ENCODE data around the gene MEN1.

The MEN1 gene

DNA sequence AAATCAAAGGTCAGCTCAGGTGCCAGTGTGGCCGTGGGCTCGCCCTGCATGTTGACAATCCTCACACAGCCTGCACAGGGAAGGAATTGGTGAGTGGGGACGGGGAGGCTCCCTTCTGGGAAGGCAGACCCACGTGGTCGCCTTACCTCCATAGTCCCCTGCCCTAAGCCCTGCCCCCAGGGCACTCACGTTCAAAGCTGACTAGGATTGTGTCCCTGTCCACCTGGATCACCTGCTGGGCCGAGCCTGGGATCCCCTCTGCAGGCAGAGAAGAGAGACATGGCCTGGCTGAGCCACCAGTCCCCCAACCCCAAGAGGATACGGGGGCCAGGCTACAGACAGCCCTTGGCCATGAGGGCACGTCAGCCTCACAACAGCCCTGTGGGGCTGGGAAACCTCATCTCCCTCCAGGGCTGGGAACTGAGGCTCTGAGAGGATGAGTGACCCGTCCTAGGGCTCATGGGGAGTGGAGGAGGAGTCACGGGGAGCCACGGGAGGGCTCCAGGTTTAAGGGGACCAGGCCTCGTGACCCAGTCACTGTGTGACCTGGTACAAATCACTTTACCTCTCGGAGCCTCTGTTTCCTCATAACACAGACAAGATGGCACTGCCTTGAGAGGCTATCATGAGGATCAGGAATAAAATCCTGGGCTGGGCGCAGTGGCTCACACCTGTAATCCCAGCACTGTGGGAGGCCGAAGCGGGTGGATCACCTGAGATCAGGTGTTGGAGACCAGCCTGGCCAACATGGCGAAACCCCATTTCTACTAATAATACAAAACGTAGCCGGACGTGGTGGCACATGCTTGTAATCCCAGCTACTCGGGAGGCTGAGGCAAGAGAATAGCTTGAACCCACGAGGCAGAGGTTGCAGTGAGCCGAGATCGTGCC, 19.9 kb downstream of the MEN1 start:
- H2AFZ ChIP-seq (ENCODE audit: low read length, unreplicated experiment), result no peak overlapping the region
- H3K4me1 ChIP-seq (ENCODE audit: control insufficient read depth, insufficient read depth, low read length, unreplicated experiment), result no peaks in the 10 kb centered on the region
- H3K36me3 ChIP-seq (ENCODE audit: insufficient read depth, low read length), result no peaks in the 10 kb centered on the region
- no peak overlapping the region for H3K4me3 ChIP-seq (ENCODE audit: low read depth, low read length)
- no peaks in the 10 kb centered on the region for H3K27me3 ChIP-seq (ENCODE audit: insufficient read depth, low read length)
- no peaks in the 10 kb centered on the region for H3K79me2 ChIP-seq (ENCODE audit: control insufficient read depth, insufficient read depth, low read length, unreplicated experiment)
- no peak overlapping the region for H3K27ac ChIP-seq (ENCODE audit: low read depth, low read length)

DNA sequence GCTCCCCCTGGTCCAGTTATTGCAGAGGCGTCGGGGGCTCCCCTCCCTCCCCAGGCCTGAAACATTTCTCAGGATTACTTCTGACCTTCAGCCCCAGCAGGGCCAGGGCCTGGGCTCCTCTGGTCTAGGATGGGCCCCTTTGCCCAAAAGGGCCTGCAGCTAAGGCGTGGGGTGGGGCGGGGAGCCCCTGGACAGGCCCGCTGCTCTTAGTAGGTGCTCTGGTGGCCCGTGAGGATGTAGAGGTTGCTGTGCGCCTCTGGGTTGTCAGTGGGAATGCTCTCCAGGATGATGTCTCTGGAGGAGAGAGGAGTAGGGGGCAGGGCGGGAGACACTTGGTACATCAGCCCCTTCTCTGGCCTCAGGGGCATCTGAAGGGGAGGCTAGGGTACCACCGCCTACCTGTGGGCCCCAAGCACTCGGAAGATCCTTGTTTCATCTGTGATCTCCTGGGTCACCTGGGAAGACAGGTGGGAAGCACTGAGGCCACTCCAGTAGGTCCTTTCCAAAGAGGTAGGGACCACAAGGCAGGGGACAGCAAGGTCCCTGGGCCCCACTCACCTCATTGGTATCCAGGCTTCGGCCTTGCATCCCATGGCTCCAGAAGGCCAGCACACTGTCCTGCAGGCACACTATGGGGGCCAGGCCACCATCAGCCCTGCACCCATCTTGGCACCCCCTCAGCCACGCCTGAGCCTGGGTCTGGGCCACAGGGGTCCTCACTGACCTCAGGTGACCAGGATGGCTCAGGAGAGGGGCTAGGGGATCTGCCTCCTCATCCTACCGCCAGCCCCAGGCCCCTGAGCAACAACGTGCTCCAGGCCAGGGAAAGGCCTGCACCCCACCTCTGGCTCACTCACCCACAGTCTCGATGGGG, 20.8 kb downstream of the MEN1 start:
- no peaks in the 10 kb centered on the region for H3K79me2 ChIP-seq (ENCODE audit: control insufficient read depth, insufficient read depth, low read length, unreplicated experiment)
- H3K4me3 ChIP-seq (ENCODE audit: low read depth, low read length), result no peak overlapping the region
- no peaks in the 10 kb centered on the region for H3K27me3 ChIP-seq (ENCODE audit: insufficient read depth, low read length)
- no peaks in the 10 kb centered on the region for H3K4me1 ChIP-seq (ENCODE audit: control insufficient read depth, insufficient read depth, low read length, unreplicated experiment)
- H3K27ac ChIP-seq (ENCODE audit: low read depth, low read length), result no peak overlapping the region
- no peaks in the 10 kb centered on the region for H3K36me3 ChIP-seq (ENCODE audit: insufficient read depth, low read length)
- H2AFZ ChIP-seq (ENCODE audit: low read length, unreplicated experiment), result no peak overlapping the region

DNA sequence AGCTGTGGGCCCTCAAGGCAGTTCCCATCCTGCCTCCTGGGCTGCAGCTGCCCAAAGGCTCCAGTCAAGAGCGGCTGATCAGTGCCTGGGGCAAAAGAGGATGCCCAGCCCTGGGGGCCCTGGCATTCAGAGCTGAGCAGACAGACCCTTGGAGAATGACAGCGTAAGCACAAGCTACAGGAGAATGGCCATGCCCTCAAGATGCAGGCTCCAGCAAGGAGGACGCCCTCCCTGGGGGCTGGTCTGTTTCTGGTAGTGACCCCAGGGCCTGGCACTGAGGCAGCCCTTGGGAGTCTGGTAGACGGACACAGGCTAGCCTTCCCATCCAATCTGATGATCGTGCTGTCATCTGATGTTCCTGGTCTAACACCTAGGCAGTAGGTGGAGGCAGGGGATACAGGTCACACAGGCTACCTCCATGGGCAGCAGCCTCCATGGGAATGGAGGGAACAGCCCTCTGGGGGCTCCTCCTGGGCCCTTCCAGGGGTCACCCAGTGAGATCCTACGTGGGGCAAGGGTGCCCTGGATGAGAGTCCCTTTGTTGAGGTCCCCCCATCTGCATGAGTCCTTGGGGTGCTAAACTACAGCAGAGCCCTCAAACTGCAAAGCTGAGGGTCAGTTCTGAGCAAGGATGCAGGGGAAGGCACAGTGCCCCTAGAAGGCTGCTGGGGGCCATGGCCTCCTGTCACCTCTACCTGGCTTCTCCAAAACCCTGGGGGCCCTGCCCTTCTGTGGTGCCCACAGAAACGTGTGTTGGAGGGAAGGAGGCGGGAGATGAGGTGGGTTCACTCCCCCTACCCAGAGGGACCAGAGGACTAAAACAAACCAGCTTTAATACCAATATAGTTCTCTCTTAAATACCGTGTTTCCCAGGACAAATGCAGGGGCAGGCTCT, 21.8 kb downstream of the MEN1 start:
- H3K27ac ChIP-seq (ENCODE audit: low read depth, low read length), result no peak overlapping the region
- no peak overlapping the region for H3K4me3 ChIP-seq (ENCODE audit: low read depth, low read length)
- no peaks in the 10 kb centered on the region for H3K36me3 ChIP-seq (ENCODE audit: insufficient read depth, low read length)

GRCh38 chr11:64787526-64788320, 22.6 kb downstream of the MEN1 start:
- Histone ChIP-seq H3K36me3 (ENCODE audit: insufficient read depth, low read length) (no peaks in the 10 kb centered on the region), H3K79me2 (ENCODE audit: control insufficient read depth, insufficient read depth, low read length, unreplicated experiment) (no peaks in the 10 kb centered on the region), H2AFZ (ENCODE audit: low read length, unreplicated experiment) (no peak overlapping the region), H3K27ac (ENCODE audit: low read depth, low read length) (no peak overlapping the region), H3K4me3 (ENCODE audit: low read depth, low read length) (no peak overlapping the region), H3K27me3 (ENCODE audit: insufficient read depth, low read length) (no peaks in the 10 kb centered on the region), H3K4me1 (ENCODE audit: control insufficient read depth, insufficient read depth, low read length, unreplicated experiment) (no peaks in the 10 kb centered on the region)

More for the DNA sequence above, 21.8 kb downstream of the MEN1 start:
- no peak overlapping the region for H2AFZ ChIP-seq (ENCODE audit: low read length, unreplicated experiment)
- no peaks in the 10 kb centered on the region for H3K27me3 ChIP-seq (ENCODE audit: insufficient read depth, low read length)
- H3K4me1 ChIP-seq (ENCODE audit: control insufficient read depth, insufficient read depth, low read length, unreplicated experiment), result no peaks in the 10 kb centered on the region
- H3K79me2 ChIP-seq (ENCODE audit: control insufficient read depth, insufficient read depth, low read length, unreplicated experiment), result no peaks in the 10 kb centered on the region

GRCh38 chr11:64786308-64786707, 24.0 kb downstream of the MEN1 start:
- no peaks in the 10 kb centered on the region for H3K36me3 ChIP-seq (ENCODE audit: insufficient read depth, low read length)

DNA sequence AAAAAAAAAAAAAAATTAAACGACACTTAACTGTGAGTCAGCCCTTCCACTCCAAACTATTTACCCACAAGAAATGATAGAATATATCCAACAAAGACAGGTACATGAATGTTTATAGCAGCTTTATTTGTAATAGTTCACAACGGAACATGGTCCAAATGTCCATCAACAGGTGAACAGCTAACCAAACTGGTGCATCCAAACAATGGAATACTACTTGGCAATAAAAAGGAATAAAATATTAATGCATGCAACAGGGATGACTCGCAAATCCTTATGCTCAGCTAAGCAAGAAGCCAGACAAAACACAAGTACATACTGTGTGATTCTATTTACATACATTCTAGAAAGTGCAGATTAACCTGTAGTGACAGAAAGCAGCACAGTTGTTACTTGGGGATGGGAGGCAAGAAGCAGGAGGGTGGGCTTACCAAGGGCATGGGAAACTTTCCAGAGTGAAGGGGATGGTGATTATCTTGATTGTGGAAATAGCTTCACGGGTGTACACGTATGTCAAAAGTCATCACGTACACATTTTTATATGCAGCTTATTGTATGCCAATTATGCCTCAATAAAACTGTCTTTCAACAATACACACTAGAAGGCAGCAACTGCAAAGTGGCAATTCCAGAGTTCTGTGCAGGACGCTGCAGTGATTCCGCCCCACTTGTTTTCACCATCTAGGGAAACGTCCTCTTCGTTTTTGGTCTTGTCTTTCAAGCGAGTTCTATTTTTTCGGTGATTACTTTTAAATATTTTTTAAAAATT, 25.4 kb downstream of the MEN1 start:
- no peaks in the 10 kb centered on the region for H3K79me2 ChIP-seq (ENCODE audit: control insufficient read depth, insufficient read depth, low read length, unreplicated experiment)
- H3K27ac ChIP-seq (ENCODE audit: low read depth, low read length), result no peak overlapping the region
- H3K4me3 ChIP-seq (ENCODE audit: low read depth, low read length), result no peak overlapping the region
- no peaks in the 10 kb centered on the region for H3K27me3 ChIP-seq (ENCODE audit: insufficient read depth, low read length)
- no peak overlapping the region for H2AFZ ChIP-seq (ENCODE audit: low read length, unreplicated experiment)
- no peaks in the 10 kb centered on the region for H3K36me3 ChIP-seq (ENCODE audit: insufficient read depth, low read length)
- H3K4me1 ChIP-seq (ENCODE audit: control insufficient read depth, insufficient read depth, low read length, unreplicated experiment), result no peaks in the 10 kb centered on the region

More at GRCh38 chr11:64786308-64786707, 24.0 kb downstream of the MEN1 start:
- Histone ChIP-seq H3K27ac (ENCODE audit: low read depth, low read length) (no peak overlapping the region), H2AFZ (ENCODE audit: low read length, unreplicated experiment) (no peak overlapping the region), H3K4me1 (ENCODE audit: control insufficient read depth, insufficient read depth, low read length, unreplicated experiment) (no peaks in the 10 kb centered on the region), H3K79me2 (ENCODE audit: control insufficient read depth, insufficient read depth, low read length, unreplicated experiment) (no peaks in the 10 kb centered on the region), H3K4me3 (ENCODE audit: low read depth, low read length) (no peak overlapping the region), H3K27me3 (ENCODE audit: insufficient read depth, low read length) (no peaks in the 10 kb centered on the region)

DNA sequence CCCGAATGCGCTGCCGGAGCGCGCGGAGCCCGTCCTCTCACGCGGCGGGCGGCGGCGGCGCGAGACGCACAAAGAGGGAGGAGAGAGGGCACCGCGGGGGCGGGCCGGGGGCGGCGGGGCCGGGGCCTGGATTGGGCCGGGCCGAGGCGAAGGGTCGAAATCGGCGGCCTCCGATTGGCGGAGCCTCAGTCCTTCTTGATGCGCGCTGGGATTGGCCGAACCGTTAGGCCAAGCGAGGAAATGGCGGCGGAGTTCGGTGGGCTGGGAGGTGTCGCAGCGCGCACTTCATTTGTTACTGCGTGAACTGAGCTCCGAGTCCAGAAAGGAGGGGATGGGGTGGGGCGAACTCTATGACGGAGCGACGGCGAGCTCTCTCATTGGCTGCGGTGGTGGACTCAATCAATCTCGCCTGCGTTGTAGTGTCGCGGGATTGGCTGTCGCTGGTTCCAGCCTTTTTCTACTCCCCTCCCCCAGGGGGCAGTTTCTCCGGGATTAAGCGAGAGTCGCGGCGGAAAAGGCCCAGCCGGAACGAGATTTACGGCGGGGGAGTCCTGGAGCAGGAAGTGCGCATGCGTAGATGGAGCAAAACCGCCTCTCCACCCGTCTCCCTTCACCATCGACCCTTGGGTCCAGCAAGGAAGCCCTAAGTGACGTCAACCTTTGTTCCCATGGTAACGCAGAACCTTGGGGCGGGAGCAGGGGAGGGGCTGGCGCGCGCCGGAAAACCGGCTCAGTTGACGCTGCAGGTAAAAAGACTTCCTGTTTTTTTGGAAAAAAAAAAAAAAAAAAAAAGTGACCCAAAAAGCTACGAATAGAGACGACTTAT, 31.7 kb downstream of the MEN1 start, which contains the start of gene SF1:
Gene SF1, minus strand, starts transcription at position 70 of the 826 bp plus-strand sequence. CDS start 150 bp downstream, outside the sequence.
- Histone ChIP-seq H3K27me3 (ENCODE audit: insufficient read depth, low read length) (no peaks in the 10 kb centered on the region), H3K36me3 (ENCODE audit: insufficient read depth, low read length) (peaks cover 28% of the 10 kb centered on the region), H3K79me2 (ENCODE audit: control insufficient read depth, insufficient read depth, low read length, unreplicated experiment) (peaks cover 37% of the 10 kb centered on the region), H3K4me3 (ENCODE audit: low read depth, low read length) (peak within 1 kb of the TSS; percentile 95), H2AFZ (ENCODE audit: low read length, unreplicated experiment) (peak within 1 kb of the TSS; percentile 88), H3K4me1 (ENCODE audit: control insufficient read depth, insufficient read depth, low read length, unreplicated experiment) (peaks cover 22% of the 10 kb centered on the region), H3K27ac (ENCODE audit: low read depth, low read length) (peak within 1 kb of the TSS; percentile 93)

DNA sequence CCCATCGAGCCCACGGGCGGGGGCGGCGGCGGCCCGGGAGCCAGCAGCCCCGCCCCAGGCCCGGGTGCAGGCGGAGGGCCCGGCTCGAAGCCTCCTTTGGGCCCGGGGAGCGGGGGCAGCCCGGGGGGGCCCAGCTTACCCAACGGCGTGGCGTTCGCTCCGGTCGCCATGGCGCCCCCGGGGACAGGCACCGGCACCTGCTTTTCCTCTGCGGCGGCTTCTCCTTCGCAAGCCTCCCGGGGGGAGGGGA, 32.2 kb downstream of the MEN1 start:
- Histone ChIP-seq H3K27ac (ENCODE audit: low read depth, low read length) (peak overlapping the region; percentile 93), H3K79me2 (ENCODE audit: control insufficient read depth, insufficient read depth, low read length, unreplicated experiment) (peaks cover 43% of the 10 kb centered on the region)

More for the DNA sequence above, 32.2 kb downstream of the MEN1 start:
- H3K4me3 ChIP-seq (ENCODE audit: low read depth, low read length), result peak overlapping the region; percentile 95
- peaks cover 22% of the 10 kb centered on the region for H3K4me1 ChIP-seq (ENCODE audit: control insufficient read depth, insufficient read depth, low read length, unreplicated experiment)
- H2AFZ ChIP-seq (ENCODE audit: low read length, unreplicated experiment), result peak overlapping the region; percentile 63
- H3K36me3 ChIP-seq (ENCODE audit: insufficient read depth, low read length), result peaks cover 33% of the 10 kb centered on the region
- no peaks in the 10 kb centered on the region for H3K27me3 ChIP-seq (ENCODE audit: insufficient read depth, low read length)
